H7 (cell line): ENCODE results near the gene CCDC68. TPM values are rescaled to one million over a fixed set of nuclear protein-coding genes. Genes with fewer than 3 reads are reported as not detected.
"Not testable (repeated sequence)": the region's sequence is repeated elsewhere in the genome, so short reads cannot be mapped to it uniquely, and the experiment has no call there.

ENCODE experiments used
- DNase-seq: peaks from one replicate; pipeline ENCODE4 v3.0.0; 2012
- H3K27me3 ChIP-seq: 2 replicates; pipeline ENCODE4 v1.6.0; 2011; ENCODE audit warnings: mild to moderate bottlenecking, low read length; ENCODE audit not compliant: control insufficient read depth, insufficient read depth
- H3K36me3 ChIP-seq: replicated peaks from 2 replicates; pipeline ENCODE4 v1.5.1; 2011; ENCODE audit warnings: low read length; ENCODE audit not compliant: control insufficient read depth, insufficient read depth
- H3K4me3 ChIP-seq: 2 replicates; pipeline ENCODE4 v1.5.1; 2011; ENCODE audit warnings: low read depth, mild to moderate bottlenecking, control low read depth, low read length, moderate library complexity; ENCODE audit not compliant: insufficient read depth
- total RNA-seq: library from RNA; depleted of rRNA; stranded (reverse); fragments of >200 nt; shearing (Covaris generic); gene quantifications from 2 replicates; pipeline ENCODE4 v1.2.3, GENCODE V29; 2014; rRNA removed

CCDC68 gene
- total RNA-seq, 1 experiment from 2014 or later = 0.10 TPM

DNA sequence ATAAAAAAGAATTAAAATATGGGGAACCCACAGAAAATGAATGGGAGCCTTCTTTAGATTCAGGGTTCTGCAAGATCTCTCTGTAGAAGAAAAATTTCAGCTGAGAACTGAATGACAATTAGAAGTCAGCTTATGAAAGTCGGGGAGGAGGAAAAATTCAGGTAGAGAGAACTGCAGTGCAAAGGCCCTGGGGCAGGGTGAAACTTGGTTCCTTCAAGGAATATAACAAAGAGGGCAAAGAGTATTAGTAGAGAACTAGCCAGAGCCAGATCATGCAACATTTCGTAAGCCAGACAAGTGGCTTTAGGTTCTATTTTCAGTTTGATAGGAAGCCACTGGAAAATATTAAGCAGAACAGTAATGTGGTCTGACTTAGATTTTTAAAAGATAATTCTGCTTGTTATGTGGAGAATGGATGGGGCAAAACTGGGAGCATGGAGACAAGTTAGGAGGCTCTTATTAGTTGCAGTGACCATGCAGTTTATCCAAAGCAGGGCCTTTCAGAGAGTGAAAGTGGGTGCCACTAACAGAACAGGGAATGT is 103.1 kb downstream of the CCDC68 start:
- Histone ChIP-seq H3K36me3 (no peaks in the 10 kb centered on the region), H3K4me3 (no peak overlapping the region), H3K27me3 (no peaks in the 10 kb centered on the region)
- no peak for DNase-seq

DNA sequence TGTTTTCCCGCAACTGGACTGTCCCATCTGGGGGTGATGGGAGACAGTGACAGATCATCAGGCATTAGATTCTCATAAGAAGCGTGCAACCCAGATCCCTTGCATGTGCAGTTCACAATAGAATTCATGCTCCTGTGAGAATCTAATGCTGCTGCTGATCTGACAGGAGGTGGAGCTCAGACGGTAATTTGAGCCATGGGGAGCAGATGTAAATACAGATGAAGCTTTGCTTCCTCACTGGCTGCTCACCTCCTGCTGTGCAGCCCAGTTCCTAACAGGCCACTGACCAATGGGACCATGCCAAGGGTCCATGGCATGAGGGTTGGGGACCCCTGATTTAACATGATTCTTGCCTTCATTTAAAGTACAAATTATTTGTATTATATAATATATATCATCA is 104.2 kb downstream of the CCDC68 start:
- not testable (repeated sequence) for H3K27me3 ChIP-seq, H3K36me3 ChIP-seq, DNase-seq, H3K4me3 ChIP-seq

DNA sequence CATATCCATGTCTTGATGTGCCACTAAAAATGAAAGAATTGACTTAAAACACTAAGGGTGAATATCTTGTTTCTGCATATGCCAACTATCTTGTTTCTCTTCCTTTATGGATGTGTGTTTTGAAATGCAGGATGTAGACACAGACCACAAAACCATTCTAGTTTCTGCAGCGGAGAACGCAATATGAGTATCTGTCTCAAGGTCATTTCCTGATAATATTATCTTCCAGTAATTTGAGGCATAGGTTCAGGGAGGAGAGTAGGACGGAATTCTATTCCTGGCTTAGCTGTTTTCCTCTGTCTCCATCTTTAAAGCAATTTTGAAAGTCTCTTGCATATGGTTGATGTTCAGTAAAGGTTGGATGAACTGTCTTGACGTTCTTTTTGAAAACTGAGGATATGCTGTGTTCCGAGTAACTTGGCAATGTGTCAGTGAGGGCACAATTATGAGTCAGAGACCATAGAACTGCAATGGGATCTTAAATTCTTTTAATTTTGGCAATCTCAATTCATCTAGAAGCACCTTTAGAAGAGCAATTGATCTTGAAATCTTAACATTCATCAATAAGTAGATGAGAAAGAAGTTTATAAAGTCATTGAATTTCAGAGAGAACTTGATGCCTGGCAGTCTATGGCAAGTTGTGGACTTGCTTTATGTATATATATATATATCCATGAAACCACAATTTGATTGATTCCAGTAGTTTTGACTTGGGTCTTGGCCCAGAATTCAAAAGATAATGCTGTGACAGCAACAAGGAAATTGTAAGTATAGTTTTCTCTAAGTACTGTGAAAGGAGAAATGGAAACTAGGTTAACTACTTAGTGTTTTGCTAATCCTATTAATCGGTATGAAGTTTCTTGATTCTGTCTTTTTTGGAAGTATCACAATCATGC is 106.2 kb downstream of the CCDC68 start:
- H3K36me3 ChIP-seq = no peaks in the 10 kb centered on the region
- H3K4me3 ChIP-seq = no peak overlapping the region
- DNase-seq = no peak
- no peaks in the 10 kb centered on the region for H3K27me3 ChIP-seq

Other genes starting within 250 kb of the CCDC68 start
- 0.11 TPM in 1 of 2 replicates, not detected in the other for gene RAB27B, start 131.0 kb downstream of the CCDC68 start, total RNA-seq